SKM-1 treated with dmso at 0.1 percent for 144 hours (cell line): ENCODE results near the gene RACK1.

ENCODE experiments used
- DNase-seq: peaks from one replicate; lab custom pipeline; 2025; ENCODE audit not compliant: unreplicated experiment; lab: John Stamatoyannopoulos, UW

RACK1 gene

GRCh38 chr5:181234455-181235306 is 9.0 kb downstream of the RACK1 start:
- no peak for DNase-seq

GRCh38 chr5:181233801-181234454 is 9.8 kb downstream of the RACK1 start:
- DNase-seq = no peak

- no peak for DNase-seq
Observed at GRCh38 chr5:181233088-181233800, 10.5 kb downstream of the RACK1 start.

- DNase-seq = no peak
Observed at GRCh38 chr5:181232593-181232992, 11.1 kb downstream of the RACK1 start.

- no peak for DNase-seq
Observed at GRCh38 chr5:181231432-181231831, 12.3 kb downstream of the RACK1 start.

GRCh38 chr5:181230551-181230950 is 13.2 kb downstream of the RACK1 start:
- DNase-seq = no peak

- no peak for DNase-seq
Observed at GRCh38 chr5:181229996-181230395, 13.7 kb downstream of the RACK1 start.

- DNase-seq = no peak
Observed at GRCh38 chr5:181224390-181225229, 19.1 kb downstream of the RACK1 start.

GRCh38 chr5:181223729-181224389 is 19.8 kb downstream of the RACK1 start:
- DNase-seq = no peak

GRCh38 chr5:181223058-181223728 is 20.5 kb downstream of the RACK1 start, which contains the start of gene TRIM41:
TSS of gene TRIM41 (plus strand) at chr5:181223281. CDS start at chr5:181224000, 719 bp downstream.
- DNase-seq = no peak

GRCh38 chr5:181222630-181223057 is 21.1 kb downstream of the RACK1 start:
- no peak for DNase-seq

- no peak for DNase-seq
Observed at GRCh38 chr5:181221792-181222629, 21.7 kb downstream of the RACK1 start.

GRCh38 chr5:181221105-181221791 is 22.5 kb downstream of the RACK1 start:
- no peak for DNase-seq

GRCh38 chr5:181220178-181220515 is 23.6 kb downstream of the RACK1 start:
- DNase-seq = no peak

GRCh38 chr5:181219262-181220177 is 24.2 kb downstream of the RACK1 start:
- no peak for DNase-seq

- no peak for DNase-seq
Observed at GRCh38 chr5:181218795-181219124, 24.9 kb downstream of the RACK1 start.

- no peak for DNase-seq
Observed at GRCh38 chr5:181217803-181218062, 26.0 kb downstream of the RACK1 start.
